ENCODE results near the gene FRZB.

FRZB gene

DNA sequence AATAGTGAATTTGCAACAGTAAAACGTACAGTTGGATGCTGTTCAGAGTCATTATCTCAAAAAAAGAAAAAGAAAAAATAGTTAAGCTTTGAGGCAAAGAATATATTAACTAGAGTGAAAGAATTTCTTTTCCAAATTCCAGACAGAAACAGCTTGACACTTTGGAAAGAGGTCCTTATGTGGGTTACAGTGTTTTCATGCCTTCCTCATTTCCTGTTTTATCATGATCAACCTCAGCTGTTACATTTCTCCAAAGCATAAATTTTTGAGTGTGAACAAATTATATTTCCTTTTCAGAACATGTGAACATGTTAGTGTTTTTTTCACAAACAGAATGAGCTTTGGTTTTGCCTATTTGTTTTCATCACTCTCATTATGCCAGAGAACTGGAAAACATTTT is 13.6 kb downstream of the FRZB start:
- no peak for TF ChIP-seq ESRRG (CRISPR knock-in tag; IDR thresholded peaks at IDR 0.05)
- no peak for TF ChIP-seq ZNF565 (CRISPR knock-in tag; conservative IDR thresholded peaks at IDR 0.05; ENCODE audit: low read depth)
- no peak for ATAC-seq

DNA sequence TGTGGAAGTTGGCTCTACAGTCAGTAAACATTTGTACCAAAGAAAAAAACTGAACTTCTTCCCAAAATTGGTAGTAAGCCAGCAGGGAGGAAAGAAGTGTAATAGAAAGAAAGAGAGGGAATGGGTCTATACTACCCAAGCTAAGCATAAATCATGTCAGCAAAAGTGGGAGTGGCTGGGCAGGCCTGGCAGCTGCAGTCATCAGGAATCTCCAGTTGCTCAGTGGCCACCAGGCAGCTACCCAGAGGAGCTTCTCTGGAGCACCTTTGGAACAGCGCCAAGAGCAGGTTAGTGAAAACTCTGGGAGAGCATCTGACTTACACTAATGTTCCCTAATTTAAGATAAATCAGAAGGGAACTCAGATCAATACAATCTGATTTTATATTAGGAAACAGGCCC is 14.3 kb downstream of the FRZB start:
- TF ChIP-seq, protein P1, sequence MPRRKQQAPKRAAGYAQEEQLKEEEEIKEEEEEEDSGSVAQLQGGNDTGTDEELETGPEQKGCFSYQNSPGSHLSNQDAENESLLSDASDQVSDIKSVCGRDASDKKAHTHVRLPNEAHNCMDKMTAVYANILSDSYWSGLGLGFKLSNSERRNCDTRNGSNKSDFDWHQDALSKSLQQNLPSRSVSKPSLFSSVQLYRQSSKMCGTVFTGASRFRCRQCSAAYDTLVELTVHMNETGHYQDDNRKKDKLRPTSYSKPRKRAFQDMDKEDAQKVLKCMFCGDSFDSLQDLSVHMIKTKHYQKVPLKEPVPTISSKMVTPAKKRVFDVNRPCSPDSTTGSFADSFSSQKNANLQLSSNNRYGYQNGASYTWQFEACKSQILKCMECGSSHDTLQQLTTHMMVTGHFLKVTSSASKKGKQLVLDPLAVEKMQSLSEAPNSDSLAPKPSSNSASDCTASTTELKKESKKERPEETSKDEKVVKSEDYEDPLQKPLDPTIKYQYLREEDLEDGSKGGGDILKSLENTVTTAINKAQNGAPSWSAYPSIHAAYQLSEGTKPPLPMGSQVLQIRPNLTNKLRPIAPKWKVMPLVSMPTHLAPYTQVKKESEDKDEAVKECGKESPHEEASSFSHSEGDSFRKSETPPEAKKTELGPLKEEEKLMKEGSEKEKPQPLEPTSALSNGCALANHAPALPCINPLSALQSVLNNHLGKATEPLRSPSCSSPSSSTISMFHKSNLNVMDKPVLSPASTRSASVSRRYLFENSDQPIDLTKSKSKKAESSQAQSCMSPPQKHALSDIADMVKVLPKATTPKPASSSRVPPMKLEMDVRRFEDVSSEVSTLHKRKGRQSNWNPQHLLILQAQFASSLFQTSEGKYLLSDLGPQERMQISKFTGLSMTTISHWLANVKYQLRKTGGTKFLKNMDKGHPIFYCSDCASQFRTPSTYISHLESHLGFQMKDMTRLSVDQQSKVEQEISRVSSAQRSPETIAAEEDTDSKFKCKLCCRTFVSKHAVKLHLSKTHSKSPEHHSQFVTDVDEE (CRISPR knock-in tag; IDR thresholded peaks at IDR 0.05): no peak
- TF ChIP-seq ZNF8 (CRISPR knock-in tag; IDR thresholded peaks at IDR 0.05) (no peak), TCF4 (CRISPR knock-in tag; IDR thresholded peaks at IDR 0.05; ENCODE audit: borderline replicate concordance) (no peak), TOX (CRISPR knock-in tag; IDR thresholded peaks at IDR 0.05; ENCODE audit: borderline replicate concordance) (no peak), CSDC2 (CRISPR knock-in tag; IDR thresholded peaks at IDR 0.05) (no peak), ZNF70 (CRISPR knock-in tag; IDR thresholded peaks at IDR 0.05) (no peak), ZC3H10 (CRISPR knock-in tag; IDR thresholded peaks at IDR 0.05) (no peak), SNAI2 (CRISPR knock-in tag; IDR thresholded peaks at IDR 0.05) (no peak), ISL1 (CRISPR knock-in tag; IDR thresholded peaks at IDR 0.05) (no peak), PPARA (CRISPR knock-in tag; IDR thresholded peaks at IDR 0.05; ENCODE audit: borderline replicate concordance) (no peak), BACH2 (CRISPR knock-in tag; IDR thresholded peaks at IDR 0.05; ENCODE audit: borderline replicate concordance) (no peak), GLIS3 (CRISPR knock-in tag; IDR thresholded peaks at IDR 0.05) (no peak), ARNTL (CRISPR knock-in tag; IDR thresholded peaks at IDR 0.05; ENCODE audit: borderline replicate concordance, low read depth) (no peak), ESRRG (CRISPR knock-in tag; IDR thresholded peaks at IDR 0.05) (no peak), RARB (CRISPR knock-in tag; IDR thresholded peaks at IDR 0.05) (no peak), ZFP30 (CRISPR knock-in tag; IDR thresholded peaks at IDR 0.05) (no peak)
- TF ChIP-seq, protein P2, sequence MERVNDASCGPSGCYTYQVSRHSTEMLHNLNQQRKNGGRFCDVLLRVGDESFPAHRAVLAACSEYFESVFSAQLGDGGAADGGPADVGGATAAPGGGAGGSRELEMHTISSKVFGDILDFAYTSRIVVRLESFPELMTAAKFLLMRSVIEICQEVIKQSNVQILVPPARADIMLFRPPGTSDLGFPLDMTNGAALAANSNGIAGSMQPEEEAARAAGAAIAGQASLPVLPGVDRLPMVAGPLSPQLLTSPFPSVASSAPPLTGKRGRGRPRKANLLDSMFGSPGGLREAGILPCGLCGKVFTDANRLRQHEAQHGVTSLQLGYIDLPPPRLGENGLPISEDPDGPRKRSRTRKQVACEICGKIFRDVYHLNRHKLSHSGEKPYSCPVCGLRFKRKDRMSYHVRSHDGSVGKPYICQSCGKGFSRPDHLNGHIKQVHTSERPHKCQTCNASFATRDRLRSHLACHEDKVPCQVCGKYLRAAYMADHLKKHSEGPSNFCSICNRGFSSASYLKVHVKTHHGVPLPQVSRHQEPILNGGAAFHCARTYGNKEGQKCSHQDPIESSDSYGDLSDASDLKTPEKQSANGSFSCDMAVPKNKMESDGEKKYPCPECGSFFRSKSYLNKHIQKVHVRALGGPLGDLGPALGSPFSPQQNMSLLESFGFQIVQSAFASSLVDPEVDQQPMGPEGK (CRISPR knock-in tag; IDR thresholded peaks at IDR 0.05; ENCODE audit: borderline replicate concordance): no peak
- TF ChIP-seq, protein P3, sequence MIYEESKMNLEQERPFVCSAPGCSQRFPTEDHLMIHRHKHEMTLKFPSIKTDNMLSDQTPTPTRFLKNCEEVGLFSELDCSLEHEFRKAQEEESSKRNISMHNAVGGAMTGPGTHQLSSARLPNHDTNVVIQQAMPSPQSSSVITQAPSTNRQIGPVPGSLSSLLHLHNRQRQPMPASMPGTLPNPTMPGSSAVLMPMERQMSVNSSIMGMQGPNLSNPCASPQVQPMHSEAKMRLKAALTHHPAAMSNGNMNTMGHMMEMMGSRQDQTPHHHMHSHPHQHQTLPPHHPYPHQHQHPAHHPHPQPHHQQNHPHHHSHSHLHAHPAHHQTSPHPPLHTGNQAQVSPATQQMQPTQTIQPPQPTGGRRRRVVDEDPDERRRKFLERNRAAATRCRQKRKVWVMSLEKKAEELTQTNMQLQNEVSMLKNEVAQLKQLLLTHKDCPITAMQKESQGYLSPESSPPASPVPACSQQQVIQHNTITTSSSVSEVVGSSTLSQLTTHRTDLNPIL (CRISPR knock-in tag; IDR thresholded peaks at IDR 0.05; ENCODE audit: low read depth): no peak
- TF ChIP-seq, protein P4, sequence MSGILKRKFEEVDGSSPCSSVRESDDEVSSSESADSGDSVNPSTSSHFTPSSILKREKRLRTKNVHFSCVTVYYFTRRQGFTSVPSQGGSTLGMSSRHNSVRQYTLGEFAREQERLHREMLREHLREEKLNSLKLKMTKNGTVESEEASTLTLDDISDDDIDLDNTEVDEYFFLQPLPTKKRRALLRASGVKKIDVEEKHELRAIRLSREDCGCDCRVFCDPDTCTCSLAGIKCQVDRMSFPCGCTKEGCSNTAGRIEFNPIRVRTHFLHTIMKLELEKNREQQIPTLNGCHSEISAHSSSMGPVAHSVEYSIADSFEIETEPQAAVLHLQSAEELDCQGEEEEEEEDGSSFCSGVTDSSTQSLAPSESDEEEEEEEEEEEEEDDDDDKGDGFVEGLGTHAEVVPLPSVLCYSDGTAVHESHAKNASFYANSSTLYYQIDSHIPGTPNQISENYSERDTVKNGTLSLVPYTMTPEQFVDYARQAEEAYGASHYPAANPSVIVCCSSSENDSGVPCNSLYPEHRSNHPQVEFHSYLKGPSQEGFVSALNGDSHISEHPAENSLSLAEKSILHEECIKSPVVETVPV (CRISPR knock-in tag; IDR thresholded peaks at IDR 0.05): no peak
- no peak for ATAC-seq

DNA sequence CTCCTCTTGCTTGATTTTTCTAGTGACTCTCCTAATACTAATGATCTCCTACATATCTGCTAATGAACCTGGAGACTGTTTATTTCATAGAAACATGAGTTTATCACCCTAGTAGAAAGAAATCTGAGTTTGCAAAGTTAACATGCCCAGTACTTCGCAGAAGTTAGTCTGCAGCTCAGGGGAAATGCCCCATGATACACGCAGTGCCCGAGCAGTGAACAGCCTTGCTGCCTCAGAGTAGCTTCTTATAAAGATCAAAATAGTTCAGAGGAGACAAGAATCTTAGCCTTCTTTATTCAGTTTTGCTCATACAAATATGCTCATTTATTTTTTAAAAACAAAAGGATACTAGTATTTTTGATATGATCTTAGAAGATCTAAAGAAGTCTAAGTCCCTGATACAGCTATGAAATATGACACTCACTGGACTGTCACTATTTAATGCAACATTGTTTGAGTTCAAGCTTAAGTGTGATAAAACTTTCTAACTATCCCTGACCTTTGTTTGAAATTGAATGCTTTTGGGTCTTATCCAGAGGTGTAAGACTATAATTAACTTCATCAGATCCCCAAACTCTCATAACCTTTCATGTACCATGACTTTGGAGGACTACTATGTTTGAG is 20.5 kb downstream of the FRZB start:
- no peak for TF ChIP-seq TOX (CRISPR knock-in tag; IDR thresholded peaks at IDR 0.05; ENCODE audit: borderline replicate concordance)
- no peak for TF ChIP-seq RARB (CRISPR knock-in tag; IDR thresholded peaks at IDR 0.05)
- TF ChIP-seq ZFP3 (CRISPR knock-in tag; IDR thresholded peaks at IDR 0.05): no peak
- no peak for TF ChIP-seq ZFP30 (CRISPR knock-in tag; IDR thresholded peaks at IDR 0.05)
- no peak for TF ChIP-seq ZNF70 (CRISPR knock-in tag; IDR thresholded peaks at IDR 0.05)
- TF ChIP-seq GLIS3 (CRISPR knock-in tag; IDR thresholded peaks at IDR 0.05): no peak
- no peak for TF ChIP-seq ESRRG (CRISPR knock-in tag; IDR thresholded peaks at IDR 0.05)
- no peak for TF ChIP-seq ZNF565 (CRISPR knock-in tag; conservative IDR thresholded peaks at IDR 0.05; ENCODE audit: low read depth)
- TF ChIP-seq, protein P3 (CRISPR knock-in tag; IDR thresholded peaks at IDR 0.05; ENCODE audit: low read depth): no peak
- TF ChIP-seq BACH2 (CRISPR knock-in tag; IDR thresholded peaks at IDR 0.05; ENCODE audit: borderline replicate concordance): no peak
- TF ChIP-seq, protein P2 (CRISPR knock-in tag; IDR thresholded peaks at IDR 0.05; ENCODE audit: borderline replicate concordance): no peak
- no peak for TF ChIP-seq ZC3H10 (CRISPR knock-in tag; IDR thresholded peaks at IDR 0.05)
- no peak for TF ChIP-seq ZNF8 (CRISPR knock-in tag; IDR thresholded peaks at IDR 0.05)
- TF ChIP-seq OSR1 (CRISPR knock-in tag; IDR thresholded peaks at IDR 0.05): no peak
- TF ChIP-seq, protein P1 (CRISPR knock-in tag; IDR thresholded peaks at IDR 0.05): no peak

More for the DNA sequence above, 20.5 kb downstream of the FRZB start:
- peak; percentile 75 for ATAC-seq

All from SK-N-SH treated with all-trans-retinoic acid at 6 μM for 48 hours (cell line).